Osteoblast (primary cell): ENCODE data around the gene TRAPPC6A. TPM values are rescaled to one million over a fixed set of nuclear protein-coding genes. Genes with fewer than 3 reads are reported as not detected.

ENCODE experiments used
- DNase-seq: peaks from one replicate; pipeline ENCODE4 v3.0.0; 2011; ENCODE audit warnings: low spot score, mixed read lengths; ENCODE audit not compliant: insufficient read length; ENCODE audit errors: missing footprints
- H2AFZ ChIP-seq: 2 replicates; pipeline ENCODE4 v1.6.0; 2011; ENCODE audit warnings: mild to moderate bottlenecking, low read length
- H3K27ac ChIP-seq: 2 replicates; pipeline ENCODE4 v1.5.1; 2011; ENCODE audit warnings: mild to moderate bottlenecking, low read depth, low read length, moderate library complexity
- H3K27me3 ChIP-seq: 2 replicates; pipeline ENCODE4 v1.6.0; 2012; ENCODE audit warnings: mild to moderate bottlenecking, control low read depth, inconsistent platforms, low read length, moderate library complexity; ENCODE audit not compliant: insufficient read depth
- H3K36me3 ChIP-seq: 2 replicates; pipeline ENCODE4 v1.5.1; 2011; ENCODE audit warnings: mild to moderate bottlenecking, low read length, control low read depth, moderate library complexity; ENCODE audit not compliant: insufficient read depth
- H3K4me1 ChIP-seq: 2 replicates; pipeline ENCODE4 v1.5.1; 2011; ENCODE audit warnings: mild to moderate bottlenecking, low read length, control low read depth, moderate library complexity; ENCODE audit not compliant: insufficient read depth
- H3K4me2 ChIP-seq: 2 replicates; pipeline ENCODE4 v1.6.0; 2011; ENCODE audit warnings: mild to moderate bottlenecking, low read length; ENCODE audit not compliant: insufficient read depth
- H3K4me3 ChIP-seq: fragments of 200-600 bp; sonication (generic); 3 replicates; pipeline ENCODE4 v1.5.1; 2012; ENCODE audit warnings: mild to moderate bottlenecking, low read length, inconsistent platforms; ENCODE audit not compliant: insufficient read depth
- H3K79me2 ChIP-seq: 2 replicates; pipeline ENCODE4 v1.6.0; 2012; ENCODE audit warnings: mild to moderate bottlenecking, low read length, control low read depth, inconsistent platforms; ENCODE audit not compliant: insufficient read depth
- H3K9me3 ChIP-seq: 2 replicates; pipeline ENCODE4 v1.5.1; 2011; ENCODE audit warnings: low read depth, low read length, control low read depth
- H4K20me1 ChIP-seq: 2 replicates; pipeline ENCODE4 v1.6.0; 2012; ENCODE audit warnings: mild to moderate bottlenecking, low read length, control low read depth; ENCODE audit not compliant: insufficient read depth
- total RNA-seq: library from RNA; depleted of rRNA; stranded (reverse); fragments of >200 nt; gene quantifications from 2 replicates; pipeline ENCODE4 v1.2.3, GENCODE V29; 2012
- TF ChIP-seq, protein P1 (sequence below): IDR thresholded peaks from 2 replicates; pipeline ENCODE4 v1.5.1; 2011; ENCODE audit warnings: mild to moderate bottlenecking, low read depth, low read length, moderate library complexity; ENCODE audit errors: extremely low read depth

Gene TRAPPC6A
- total RNA-seq, 1 donor: 13.8 TPM

DNA sequence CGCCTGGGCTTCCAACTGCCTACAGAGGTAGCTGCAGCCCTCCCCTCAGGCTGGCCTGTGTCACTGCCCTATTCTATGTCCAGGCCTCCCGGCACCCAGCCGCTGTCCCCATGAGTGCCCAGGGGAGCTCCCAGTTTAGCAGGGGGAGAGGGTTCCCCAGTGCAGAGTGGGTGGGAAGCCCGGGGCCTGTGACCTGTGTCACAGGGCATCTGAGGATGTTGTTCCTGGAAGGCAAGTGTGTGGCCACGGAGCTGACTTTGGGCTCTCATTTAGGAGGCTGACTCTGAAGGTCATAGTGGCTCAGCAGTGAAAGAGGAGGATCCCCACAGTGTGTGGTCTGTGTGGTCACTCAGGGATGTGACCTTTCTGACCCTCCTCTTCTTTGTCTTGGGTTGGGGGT, 59.9 kb downstream of the TRAPPC6A start:
- no peak overlapping the region for H3K27ac ChIP-seq
- TF ChIP-seq, protein P1, sequence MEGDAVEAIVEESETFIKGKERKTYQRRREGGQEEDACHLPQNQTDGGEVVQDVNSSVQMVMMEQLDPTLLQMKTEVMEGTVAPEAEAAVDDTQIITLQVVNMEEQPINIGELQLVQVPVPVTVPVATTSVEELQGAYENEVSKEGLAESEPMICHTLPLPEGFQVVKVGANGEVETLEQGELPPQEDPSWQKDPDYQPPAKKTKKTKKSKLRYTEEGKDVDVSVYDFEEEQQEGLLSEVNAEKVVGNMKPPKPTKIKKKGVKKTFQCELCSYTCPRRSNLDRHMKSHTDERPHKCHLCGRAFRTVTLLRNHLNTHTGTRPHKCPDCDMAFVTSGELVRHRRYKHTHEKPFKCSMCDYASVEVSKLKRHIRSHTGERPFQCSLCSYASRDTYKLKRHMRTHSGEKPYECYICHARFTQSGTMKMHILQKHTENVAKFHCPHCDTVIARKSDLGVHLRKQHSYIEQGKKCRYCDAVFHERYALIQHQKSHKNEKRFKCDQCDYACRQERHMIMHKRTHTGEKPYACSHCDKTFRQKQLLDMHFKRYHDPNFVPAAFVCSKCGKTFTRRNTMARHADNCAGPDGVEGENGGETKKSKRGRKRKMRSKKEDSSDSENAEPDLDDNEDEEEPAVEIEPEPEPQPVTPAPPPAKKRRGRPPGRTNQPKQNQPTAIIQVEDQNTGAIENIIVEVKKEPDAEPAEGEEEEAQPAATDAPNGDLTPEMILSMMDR: no peak
- H3K4me1 ChIP-seq: peaks cover 8% of the 10 kb centered on the region
- peaks cover 79% of the 10 kb centered on the region for H4K20me1 ChIP-seq
- no peak for DNase-seq
- H3K27me3 ChIP-seq: no peaks in the 10 kb centered on the region
- H3K9me3 ChIP-seq: no peaks in the 10 kb centered on the region
- no peak overlapping the region for H2AFZ ChIP-seq
- no peak overlapping the region for H3K4me3 ChIP-seq
- H3K4me2 ChIP-seq: no peak overlapping the region
- peaks cover 93% of the 10 kb centered on the region for H3K79me2 ChIP-seq
- H3K36me3 ChIP-seq: no peaks in the 10 kb centered on the region

DNA sequence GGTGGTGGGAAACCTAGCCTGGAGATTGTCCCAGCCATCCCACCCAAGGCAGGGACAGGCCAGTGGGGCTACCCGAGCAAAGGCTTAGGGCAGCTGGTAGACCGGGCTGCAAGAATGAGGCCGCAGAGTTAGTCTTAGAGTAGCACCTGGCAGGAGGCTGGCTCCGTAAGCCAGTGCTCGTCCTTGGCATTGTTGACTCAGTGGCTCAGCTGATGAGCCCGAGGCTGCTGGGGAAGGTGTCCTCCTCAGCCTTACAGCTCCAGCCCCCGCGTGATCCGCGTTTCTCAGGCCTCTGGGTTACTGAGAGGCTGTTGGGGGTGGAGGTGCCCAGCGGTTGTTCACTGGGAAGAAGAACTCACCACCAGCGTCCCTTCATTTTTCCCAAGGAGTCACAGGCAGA, 60.4 kb downstream of the TRAPPC6A start:
- Histone ChIP-seq H3K4me3 (no peak overlapping the region), H2AFZ (no peak overlapping the region), H3K79me2 (peaks cover 94% of the 10 kb centered on the region), H3K27ac (no peak overlapping the region), H3K4me2 (no peak overlapping the region), H3K27me3 (no peaks in the 10 kb centered on the region), H3K9me3 (no peaks in the 10 kb centered on the region), H3K4me1 (peaks cover 8% of the 10 kb centered on the region), H3K36me3 (no peaks in the 10 kb centered on the region), H4K20me1 (peaks cover 82% of the 10 kb centered on the region)
- DNase-seq: no peak
- TF ChIP-seq, protein P1: no peak

DNA sequence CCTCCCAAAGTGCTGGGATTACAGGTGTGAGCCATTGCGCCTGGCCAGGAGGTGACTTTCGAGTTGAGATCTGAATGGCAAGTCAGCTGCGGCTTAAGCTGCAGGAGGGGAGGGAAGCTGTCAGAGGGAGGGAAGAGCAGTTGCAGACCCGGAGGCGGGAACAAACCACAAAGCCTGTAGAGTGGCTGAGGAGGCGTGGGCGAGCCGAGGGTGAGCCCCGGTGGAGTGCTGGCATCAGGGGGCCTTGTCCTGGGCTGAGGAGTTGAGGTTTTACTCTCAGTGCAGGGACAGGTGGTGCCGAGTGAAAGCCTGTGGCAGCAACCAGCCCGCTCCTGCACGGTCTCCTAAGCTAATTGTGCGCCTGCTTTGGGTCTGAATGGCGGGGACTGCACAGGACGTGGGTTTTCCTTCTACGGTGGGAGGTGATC, 60.9 kb downstream of the TRAPPC6A start:
- H2AFZ ChIP-seq: no peak overlapping the region
- H3K79me2 ChIP-seq: peaks cover 94% of the 10 kb centered on the region
- H3K4me2 ChIP-seq: no peak overlapping the region
- H3K4me3 ChIP-seq: no peak overlapping the region
- H3K27me3 ChIP-seq: no peaks in the 10 kb centered on the region
- TF ChIP-seq, protein P1: no peak
- H3K36me3 ChIP-seq: no peaks in the 10 kb centered on the region
- H3K4me1 ChIP-seq: peaks cover 8% of the 10 kb centered on the region
- no peak for DNase-seq
- H3K27ac ChIP-seq: no peak overlapping the region
- H4K20me1 ChIP-seq: peaks cover 79% of the 10 kb centered on the region
- H3K9me3 ChIP-seq: no peaks in the 10 kb centered on the region

DNA sequence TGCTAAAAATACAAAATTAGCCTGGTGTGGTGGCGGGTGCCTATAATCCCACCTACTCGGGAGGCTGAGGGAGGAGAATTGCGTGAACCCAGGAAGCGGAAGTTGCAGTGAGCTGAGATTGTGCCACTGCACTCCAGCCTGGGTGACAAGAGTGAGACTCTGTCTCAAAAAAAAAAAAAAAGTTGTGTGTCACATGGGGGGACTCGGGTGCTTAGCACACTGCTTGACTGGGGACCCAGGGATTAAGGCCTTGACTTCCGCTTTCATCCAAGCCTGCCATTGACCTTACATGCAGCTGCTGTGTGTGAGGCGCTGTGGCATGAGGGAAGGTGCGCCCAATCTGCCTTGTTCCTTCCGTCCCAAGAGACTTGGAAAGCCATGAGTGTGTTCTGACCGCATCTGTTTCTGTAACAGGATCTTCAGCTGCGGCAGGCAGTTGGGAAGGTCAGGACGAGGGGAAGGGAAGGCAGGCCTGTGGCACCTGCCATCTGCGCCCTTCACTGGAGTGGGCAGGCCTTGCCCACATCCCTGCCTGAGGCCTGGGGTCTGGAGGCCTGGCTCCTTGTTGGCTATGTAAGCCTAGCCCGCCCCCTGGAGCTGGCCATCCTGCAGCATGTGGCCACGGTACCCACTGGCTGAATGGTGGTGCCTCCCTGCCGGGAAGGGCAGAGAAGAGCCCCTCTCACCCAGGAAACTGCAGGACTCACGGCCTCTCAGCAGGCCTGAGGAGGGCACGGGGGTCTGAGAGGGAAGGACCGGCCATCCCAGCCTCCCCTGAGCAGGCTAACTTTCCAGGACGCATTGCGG, 62.0 kb downstream of the TRAPPC6A start:
- no peak for DNase-seq
- TF ChIP-seq, protein P1: no peak
- H3K4me3 ChIP-seq: no peak overlapping the region
- no peaks in the 10 kb centered on the region for H3K27me3 ChIP-seq
- no peaks in the 10 kb centered on the region for H3K36me3 ChIP-seq
- no peaks in the 10 kb centered on the region for H3K9me3 ChIP-seq
- H3K27ac ChIP-seq: no peak overlapping the region
- peaks cover 8% of the 10 kb centered on the region for H3K4me1 ChIP-seq
- peaks cover 72% of the 10 kb centered on the region for H4K20me1 ChIP-seq
- H3K79me2 ChIP-seq: peaks cover 93% of the 10 kb centered on the region
- H3K4me2 ChIP-seq: no peak overlapping the region
- H2AFZ ChIP-seq: no peak overlapping the region
